ENCODE data around the gene KDM4C. TPM values are rescaled to one million over a fixed set of nuclear protein-coding genes. Genes with fewer than 3 reads are reported as not detected.
A peak's percentile ranks its signal among the peaks of the same experiment; 100 is the strongest.

KDM4C gene
- total and polyA plus RNA-seq, 2 of the 4 experiments (the other 2 are of a cell fraction), result 11.8 to 23.8 TPM

DNA sequence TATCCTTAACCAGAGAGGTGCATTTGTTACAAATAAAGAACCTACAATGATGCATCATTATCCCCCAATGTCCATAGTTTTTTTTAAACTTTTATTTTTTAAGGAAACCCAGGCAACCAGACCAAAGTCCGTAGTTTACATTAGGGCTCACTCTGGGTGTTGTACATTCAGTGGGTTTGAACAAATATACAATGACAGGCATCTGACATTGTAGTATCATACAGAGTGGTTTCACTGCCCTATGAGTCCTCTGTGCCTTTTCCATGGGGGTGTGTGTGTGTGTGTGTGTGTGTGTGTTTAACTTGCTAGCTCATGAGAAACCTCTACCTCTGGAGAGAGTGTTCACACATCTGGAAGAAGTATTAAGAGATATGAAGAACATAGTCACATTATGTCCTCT is 141.5 kb downstream of the KDM4C start:
- H3K56ac ChIP-seq (ENCODE audit: extremely low read depth, insufficient read depth, low read length), result no peak overlapping the region
- intact Hi-C loops (cut with micrococcal nuclease), result loop anchor here (1.0 kb wide), 1 partner anchor 31 kb away; no protein-coding TSS in a partner anchor
- H4K91ac ChIP-seq (ENCODE audit: insufficient read depth, low read depth, low read length), result no peak overlapping the region
- CTCF ChIA-PET, result interaction anchor here (0.6 kb wide), 1 partner anchor 18 kb away, joined by 3 read pairs; no protein-coding TSS in a partner anchor
- H2AK5ac ChIP-seq (ENCODE audit: low read depth, low read length), result no peak overlapping the region
- H3K27ac ChIP-seq (ENCODE audit: insufficient read depth, low read length), result no peak overlapping the region
- no peak overlapping the region for H4K5ac ChIP-seq (ENCODE audit: low read depth, low read length)
- no TSS peak for BruUV-seq (replicated peaks)
- dilution Hi-C loops (cut with HindIII; ENCODE audit: low sequenced_read_pairs, unreplicated experiment), result no loop called here
- H3K4me1 ChIP-seq (ENCODE audit: control insufficient read depth, insufficient read depth, low read length), result peaks cover 1% of the 10 kb centered on the region; the same call in 1 of the 2 replicates
- H2BK120ac ChIP-seq (ENCODE audit: low read depth, low read length), result no peak overlapping the region
- no peak overlapping the region for H2BK5ac ChIP-seq (ENCODE audit: low read depth, low read length, poor library complexity, severe bottlenecking)
- H4K20me1 ChIP-seq (ENCODE audit: insufficient read depth, low read length), result no peaks in the 10 kb centered on the region
- H3K9me1 ChIP-seq (ENCODE audit: insufficient read depth, low read length), result peaks cover 3% of the 10 kb centered on the region; the same call in 1 of the 2 replicates
- WGBS, 2 experiments (ENCODE audit: extremely low coverage in 2 of 2, insufficient read length in 1 of 2), result no CpG with 5 or more reads among the region's 1 CpG
- H2BK20ac ChIP-seq (ENCODE audit: low read depth, low read length), result no peak overlapping the region
- H2BK15ac ChIP-seq (ENCODE audit: low read depth, low read length), result no peak overlapping the region
- ATAC-seq (ENCODE audit: low read depth) (no peak), DNase-seq (peak; percentile 16)
- no peak overlapping the region for H3K23ac ChIP-seq (ENCODE audit: low read depth, low read length)
- H3K79me1 ChIP-seq (ENCODE audit: low read depth in 1 of 2, low read length in 2 of 2), result no peaks in the 10 kb centered on the region; a peak in 1 of 4 replicates
- no peak overlapping the region for H3K4me2 ChIP-seq (ENCODE audit: low read depth, low read length)
- no peak overlapping the region for H3K18ac ChIP-seq (ENCODE audit: low read depth, low read length)
- TF ChIP-seq SMC3 (IDR thresholded peaks at IDR 0.05; ENCODE audit: low read depth, low read length), result no peak
- TF ChIP-seq, protein P1, sequence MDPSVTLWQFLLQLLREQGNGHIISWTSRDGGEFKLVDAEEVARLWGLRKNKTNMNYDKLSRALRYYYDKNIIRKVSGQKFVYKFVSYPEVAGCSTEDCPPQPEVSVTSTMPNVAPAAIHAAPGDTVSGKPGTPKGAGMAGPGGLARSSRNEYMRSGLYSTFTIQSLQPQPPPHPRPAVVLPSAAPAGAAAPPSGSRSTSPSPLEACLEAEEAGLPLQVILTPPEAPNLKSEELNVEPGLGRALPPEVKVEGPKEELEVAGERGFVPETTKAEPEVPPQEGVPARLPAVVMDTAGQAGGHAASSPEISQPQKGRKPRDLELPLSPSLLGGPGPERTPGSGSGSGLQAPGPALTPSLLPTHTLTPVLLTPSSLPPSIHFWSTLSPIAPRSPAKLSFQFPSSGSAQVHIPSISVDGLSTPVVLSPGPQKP (IDR thresholded peaks at IDR 0.05; ENCODE audit: borderline replicate concordance, low read depth, low read length), result no peak
- no peak for TF ChIP-seq CHD1 (IDR thresholded peaks at IDR 0.05; ENCODE audit: low read depth, low read length)
- TF ChIP-seq NFE2L2 (IDR thresholded peaks at IDR 0.05; ENCODE audit: low read depth, low read length), result no peak
- no peak for TF ChIP-seq BHLHE40 (IDR thresholded peaks at IDR 0.05; ENCODE audit: low read depth, low read length)
- no peak for TF ChIP-seq RCOR1 (IDR thresholded peaks at IDR 0.05; ENCODE audit: insufficient replicate concordance, low read length)
- TF ChIP-seq CEBPB (IDR thresholded peaks at IDR 0.05; ENCODE audit: low read depth, low read length), result no peak
- no peak for TF ChIP-seq RFX5 (IDR thresholded peaks at IDR 0.05; ENCODE audit: low read depth, low read length)
- no peak for TF ChIP-seq MAFK (IDR thresholded peaks at IDR 0.05; ENCODE audit: low read depth, low read length)
- TF ChIP-seq, protein P2, sequence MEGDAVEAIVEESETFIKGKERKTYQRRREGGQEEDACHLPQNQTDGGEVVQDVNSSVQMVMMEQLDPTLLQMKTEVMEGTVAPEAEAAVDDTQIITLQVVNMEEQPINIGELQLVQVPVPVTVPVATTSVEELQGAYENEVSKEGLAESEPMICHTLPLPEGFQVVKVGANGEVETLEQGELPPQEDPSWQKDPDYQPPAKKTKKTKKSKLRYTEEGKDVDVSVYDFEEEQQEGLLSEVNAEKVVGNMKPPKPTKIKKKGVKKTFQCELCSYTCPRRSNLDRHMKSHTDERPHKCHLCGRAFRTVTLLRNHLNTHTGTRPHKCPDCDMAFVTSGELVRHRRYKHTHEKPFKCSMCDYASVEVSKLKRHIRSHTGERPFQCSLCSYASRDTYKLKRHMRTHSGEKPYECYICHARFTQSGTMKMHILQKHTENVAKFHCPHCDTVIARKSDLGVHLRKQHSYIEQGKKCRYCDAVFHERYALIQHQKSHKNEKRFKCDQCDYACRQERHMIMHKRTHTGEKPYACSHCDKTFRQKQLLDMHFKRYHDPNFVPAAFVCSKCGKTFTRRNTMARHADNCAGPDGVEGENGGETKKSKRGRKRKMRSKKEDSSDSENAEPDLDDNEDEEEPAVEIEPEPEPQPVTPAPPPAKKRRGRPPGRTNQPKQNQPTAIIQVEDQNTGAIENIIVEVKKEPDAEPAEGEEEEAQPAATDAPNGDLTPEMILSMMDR (conservative IDR thresholded peaks at IDR 0.05; ENCODE audit: low read depth, low read length), result no peak
- TF ChIP-seq, protein P3, sequence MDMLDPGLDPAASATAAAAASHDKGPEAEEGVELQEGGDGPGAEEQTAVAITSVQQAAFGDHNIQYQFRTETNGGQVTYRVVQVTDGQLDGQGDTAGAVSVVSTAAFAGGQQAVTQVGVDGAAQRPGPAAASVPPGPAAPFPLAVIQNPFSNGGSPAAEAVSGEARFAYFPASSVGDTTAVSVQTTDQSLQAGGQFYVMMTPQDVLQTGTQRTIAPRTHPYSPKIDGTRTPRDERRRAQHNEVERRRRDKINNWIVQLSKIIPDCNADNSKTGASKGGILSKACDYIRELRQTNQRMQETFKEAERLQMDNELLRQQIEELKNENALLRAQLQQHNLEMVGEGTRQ (IDR thresholded peaks at IDR 0.05; ENCODE audit: low read depth, low read length), result no peak
- TF ChIP-seq RAD21 (IDR thresholded peaks at IDR 0.05; ENCODE audit: low read length), result no peak
- no peak for TF ChIP-seq MXI1 (IDR thresholded peaks at IDR 0.05; ENCODE audit: borderline replicate concordance, low read depth, low read length)
- no peak for TF ChIP-seq MAZ (IDR thresholded peaks at IDR 0.05; ENCODE audit: borderline replicate concordance, low read depth, low read length)
- H2AFZ ChIP-seq (replicated peaks; ENCODE audit: low read length, poor library complexity), result no peak overlapping the region
- no peaks in the 10 kb centered on the region for H3K27me3 ChIP-seq (ENCODE audit: control insufficient read depth, insufficient read depth, low read length)
- H4K8ac ChIP-seq (ENCODE audit: low read depth in 2 of 2, low read length in 2 of 2), result no peak overlapping the region
- H3K4ac ChIP-seq (ENCODE audit: low read depth, low read length), result no peak overlapping the region
- no peak overlapping the region for H3K14ac ChIP-seq (replicated peaks; ENCODE audit: low read depth, low read length)
- POLR2A ChIA-PET (ENCODE audit: unreplicated experiment), result no interaction called here
- H3K4me3 ChIP-seq (ENCODE audit: insufficient read depth, low read depth, low read length), result no peak overlapping the region
- peaks cover 2% of the 10 kb centered on the region; the same call in 1 of the 2 replicates for H3K36me3 ChIP-seq (ENCODE audit: control insufficient read depth, insufficient read depth, low read length)
- in situ Hi-C loops (cut with MboI; ENCODE audit: low sequenced_read_pairs), result no loop called here
- H3K9ac ChIP-seq (ENCODE audit: low read depth, low read length), result no peak overlapping the region
- no peaks in the 10 kb centered on the region for H3K9me3 ChIP-seq (ENCODE audit: control insufficient read depth, insufficient read depth, low read length)
- H2AK9ac ChIP-seq (replicated peaks; ENCODE audit: low read depth, low read length, poor library complexity), result no peak overlapping the region
